ENCODE data around the gene HLA-DMA.

The HLA-DMA gene

GRCh38 chr6:32905078-32905477, 47.8 kb downstream of the HLA-DMA start:
- H3K27ac ChIP-seq: peak overlapping the region; percentile 22
- TF ChIP-seq CTCF (IDR thresholded peaks at IDR 0.05) (no peak), ZFX (IDR thresholded peaks at IDR 0.05; ENCODE audit: borderline replicate concordance) (no peak)

GRCh38 chr6:32903952-32904351, 48.9 kb downstream of the HLA-DMA start:
- TF ChIP-seq ZFX (IDR thresholded peaks at IDR 0.05; ENCODE audit: borderline replicate concordance) (no peak), CTCF (IDR thresholded peaks at IDR 0.05) (no peak)
- peak overlapping the region; percentile 22 for H3K27ac ChIP-seq

Data from 22Rv1 (cell line).